Stimulated activated CD8-positive, alpha-beta memory T cell treated with anti-CD3 and anti-CD28 coated beads, Interleukin-15, amount 100 ng/mL, for 48 hours (primary cell): ENCODE measurements around the gene CARD6.
"Not testable (repeated sequence)": the region's sequence is repeated elsewhere in the genome, so short reads cannot be mapped to it uniquely, and the experiment has no call there.

Source experiments
- DNase-seq, 2 donors: peaks; one replicate each; pipeline ENCODE4 v3.0.0-alpha.2; 2020; ENCODE audit warnings: low read depth in 2 of 2

The CARD6 gene

GRCh38 chr5:40828690-40829661 is 12.2 kb upstream of the CARD6 start:
- DNase-seq: no peak

DNA sequence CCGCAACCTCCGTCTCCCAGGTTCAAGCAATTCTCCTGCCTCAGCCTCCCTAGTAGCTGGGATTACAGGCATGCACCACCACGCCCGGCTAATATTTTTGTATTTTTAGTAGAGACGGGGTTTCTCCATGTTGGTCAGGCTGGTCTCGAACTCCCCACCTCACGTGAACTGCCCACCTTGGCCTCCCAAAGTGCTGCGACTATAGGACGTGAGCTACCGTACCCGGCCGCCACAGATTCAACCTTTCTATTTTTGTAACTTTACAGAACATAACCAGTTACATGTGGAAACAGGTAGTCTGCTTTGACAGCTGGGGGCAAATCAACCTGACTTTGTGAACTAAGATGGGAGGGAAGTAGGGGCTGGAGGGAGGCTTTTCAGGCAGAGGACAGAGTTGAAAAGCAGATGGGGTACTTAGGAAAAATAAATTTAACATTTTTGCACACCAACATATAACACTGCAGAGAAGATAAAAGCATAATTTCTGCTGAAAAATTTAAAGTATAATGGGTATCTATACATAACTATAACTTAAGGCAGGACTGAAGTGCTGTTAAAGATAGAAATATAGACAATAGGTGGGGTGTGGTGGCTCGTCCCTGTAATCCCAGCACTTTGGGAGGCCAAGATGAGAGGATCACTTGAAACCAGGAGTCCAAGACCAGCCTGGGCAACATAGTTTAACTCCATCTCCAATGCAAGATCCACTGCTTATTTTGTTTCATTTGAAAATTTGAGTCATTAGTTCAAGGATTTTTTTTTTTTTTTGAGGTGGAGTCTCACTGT is 11.2 kb upstream of the CARD6 start:
- no peak for DNase-seq

GRCh38 chr5:40831346-40832210 is 9.6 kb upstream of the CARD6 start:
- no peak for DNase-seq

- no peak for DNase-seq
Measured at GRCh38 chr5:40832345-40832744, 8.8 kb upstream of the CARD6 start.

- no peak for DNase-seq
Measured at GRCh38 chr5:40833712-40834229, 7.4 kb upstream of the CARD6 start.

DNA sequence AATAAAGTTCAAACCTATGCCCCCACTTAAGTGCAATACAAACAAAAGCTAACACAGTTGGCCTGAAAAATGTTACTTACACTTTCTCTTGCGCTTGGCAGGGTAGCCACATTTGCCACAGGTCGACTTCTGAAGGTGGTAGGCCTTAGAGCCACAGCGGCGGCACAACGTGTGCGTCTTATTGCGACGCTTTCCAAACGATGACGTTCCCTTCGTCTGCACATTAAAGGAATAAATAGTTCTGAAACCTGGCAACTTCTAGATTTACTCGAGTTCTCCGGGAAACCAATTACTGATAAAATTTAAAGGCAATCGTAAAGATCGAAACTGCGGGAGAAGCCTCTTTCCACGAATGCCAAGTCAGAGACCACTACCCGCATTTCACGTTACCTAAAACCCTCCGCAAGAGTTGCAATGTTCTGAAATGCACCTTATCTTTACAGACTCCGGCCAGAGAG is 6.7 kb upstream of the CARD6 start:
- no peak for DNase-seq

GRCh38 chr5:40834849-40835787 is 6.0 kb upstream of the CARD6 start, which contains the start of gene RPL37:
TSS of gene RPL37 (minus strand) at chr5:40835222. CDS start at chr5:40835185, 37 bp downstream.
- peak; percentile 90 to 91 for DNase-seq

- DNase-seq: no peak
Measured at GRCh38 chr5:40838086-40838485, 3.1 kb upstream of the CARD6 start.

GRCh38 chr5:40842351-40842750 is 1.2 kb downstream of the CARD6 start:
- DNase-seq: no peak

- DNase-seq: no peak
Measured at GRCh38 chr5:40844565-40844964, 3.4 kb downstream of the CARD6 start.

DNA sequence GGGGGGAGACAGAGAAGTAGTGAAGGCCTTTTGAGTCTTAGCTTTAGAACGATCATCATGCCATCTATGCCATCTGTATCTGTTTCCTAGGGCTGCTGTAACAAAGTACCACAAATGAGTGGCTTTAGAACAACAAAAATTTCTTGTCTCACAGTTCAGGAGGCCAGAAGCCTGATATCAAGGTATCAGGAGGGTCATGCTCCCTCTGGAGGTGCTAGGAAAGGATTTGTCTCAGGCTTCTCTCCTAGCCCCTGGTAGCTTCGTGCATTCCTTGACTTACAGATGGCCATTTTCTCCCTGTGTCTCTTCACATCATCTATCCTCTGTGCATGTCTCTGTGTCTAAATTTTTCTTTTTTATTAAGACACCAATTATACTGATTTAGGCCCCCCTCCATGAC is 5.2 kb downstream of the CARD6 start:
- no peak for DNase-seq

DNA sequence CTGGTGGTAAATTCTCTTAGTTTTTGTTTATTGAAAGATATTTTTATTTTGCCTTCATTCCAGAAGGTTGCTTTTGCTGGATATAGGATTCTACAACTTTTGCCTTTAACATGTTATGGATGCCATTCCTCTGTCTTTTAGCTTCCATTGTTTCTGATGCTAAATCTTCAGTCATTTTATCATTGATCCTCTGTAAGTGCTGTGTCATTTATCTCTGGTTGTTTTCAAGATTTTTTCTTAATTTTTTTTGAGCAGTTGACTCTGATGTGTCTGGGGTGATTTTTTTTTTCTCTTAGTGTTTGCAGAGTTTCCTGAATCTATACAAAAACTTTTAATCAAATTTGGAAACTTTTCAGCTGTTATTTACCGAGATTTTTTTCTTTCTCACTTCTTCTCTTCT is 6.4 kb downstream of the CARD6 start:
- DNase-seq: no peak

GRCh38 chr5:40853632-40854192 is 12.5 kb downstream of the CARD6 start:
- no peak for DNase-seq

- DNase-seq: no peak
Measured at GRCh38 chr5:40860711-40861110, 19.5 kb downstream of the CARD6 start.

GRCh38 chr5:40865004-40865403 is 23.8 kb downstream of the CARD6 start:
- DNase-seq: not testable (repeated sequence)

DNA sequence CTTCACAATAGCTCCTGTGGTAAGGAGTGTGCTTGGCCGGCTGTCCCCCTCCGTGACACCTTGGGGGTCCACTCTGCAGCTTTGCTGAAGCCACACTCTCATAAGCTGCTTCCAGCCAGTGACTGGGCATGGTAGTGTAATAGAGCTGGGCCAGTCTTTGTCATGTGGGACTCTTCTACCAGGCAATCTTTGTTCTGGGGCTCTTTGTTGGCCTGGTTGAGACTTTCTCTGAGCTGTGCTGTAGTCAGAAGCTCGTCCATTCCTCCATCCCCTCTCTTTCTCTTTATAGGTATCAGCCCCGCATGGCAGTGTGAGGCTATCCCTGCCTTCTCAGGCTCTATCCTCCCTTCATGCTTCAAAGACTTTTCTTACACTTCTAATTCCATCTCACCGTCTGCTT is 25.7 kb downstream of the CARD6 start:
- no peak for DNase-seq

DNA sequence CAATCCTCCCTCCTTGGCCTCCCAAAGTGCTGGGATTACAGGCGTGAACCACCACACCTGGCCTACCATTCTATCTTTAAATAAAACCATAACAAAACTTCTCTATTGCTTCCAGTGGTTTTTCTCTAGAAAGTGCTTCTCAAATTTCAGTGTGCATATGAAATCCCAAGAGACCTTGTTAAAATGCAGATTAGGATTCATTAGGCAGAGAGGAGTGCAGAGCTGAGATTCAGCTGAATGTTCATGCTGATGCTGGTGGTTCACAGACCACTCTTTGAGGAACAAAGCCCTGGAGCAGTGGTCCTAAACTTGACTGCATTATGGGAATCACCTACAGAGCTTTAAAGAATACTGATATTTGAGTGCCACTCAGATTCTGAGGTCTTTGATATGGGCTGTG is 28.2 kb downstream of the CARD6 start:
- DNase-seq: no peak

DNA sequence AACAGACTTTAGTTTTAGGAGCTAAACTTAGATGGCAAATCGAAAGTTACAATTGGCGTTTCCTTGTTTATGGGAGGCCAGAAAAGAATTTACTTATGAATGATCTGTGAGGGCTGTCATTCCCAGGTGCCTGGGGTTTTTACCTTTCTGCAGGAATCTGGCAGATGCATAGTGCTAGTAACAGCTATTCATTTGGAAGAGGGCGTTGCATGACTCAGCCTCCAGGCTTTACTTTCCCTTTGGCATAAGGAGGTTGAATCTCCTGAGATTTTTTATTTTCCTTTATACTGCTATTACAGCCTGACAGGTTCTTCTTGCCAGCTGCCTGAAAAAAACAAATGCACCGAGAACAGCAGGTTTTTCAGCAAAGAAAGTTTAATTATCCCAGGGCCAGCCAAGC is 30.0 kb downstream of the CARD6 start:
- no peak for DNase-seq

DNA sequence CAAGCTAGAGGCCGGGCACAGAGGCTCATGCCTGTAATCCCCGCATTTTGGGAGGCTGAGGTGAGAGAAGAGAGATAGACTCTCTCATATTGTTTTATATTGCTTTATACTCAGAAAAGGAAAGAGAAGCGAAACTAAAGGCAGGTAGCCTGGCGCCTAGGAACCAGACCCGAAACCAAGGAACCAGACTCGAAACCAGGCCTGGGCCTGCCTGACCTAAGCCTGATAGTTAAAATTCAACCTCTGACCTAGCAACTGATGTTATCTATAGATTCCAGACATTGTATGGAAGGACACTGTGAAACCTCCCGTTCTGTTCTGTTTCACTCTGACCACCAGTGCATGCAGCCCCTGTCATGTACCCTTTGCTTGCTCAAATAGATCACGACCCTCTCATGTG is 31.1 kb downstream of the CARD6 start:
- not testable (repeated sequence) for DNase-seq
